Measurements from ENCODE around the gene STAC3. TPM values are rescaled to one million over a fixed set of nuclear protein-coding genes. Genes with fewer than 3 reads are reported as not detected.

Gene STAC3
- total and polyA plus RNA-seq, 9 of the 15 experiments (the other 6 are each of a cell fraction or from before 2014, with no cell fraction given) = 0.45 to 6.4 (median 3.3) TPM

- TF ChIP-seq ARID4B (CRISPR knock-in tag; IDR thresholded peaks at IDR 0.05) (peak; percentile 49; the same call in 1 of the 2 replicates), SIN3B (IDR thresholded peaks at IDR 0.05; ENCODE audit: low read depth) (no peak), ZNF655 (CRISPR knock-in tag; IDR thresholded peaks at IDR 0.05) (no peak), NBN (IDR thresholded peaks at IDR 0.05; ENCODE audit: low read depth) (0 out of 2 replicates have a peak, but pooled peaks have one; percentile 32), SMARCB1 (IDR thresholded peaks at IDR 0.05; ENCODE audit: insufficient read length, low read depth) (no peak), ZFP1 (CRISPR knock-in tag; IDR thresholded peaks at IDR 0.05) (no peak), CEBPB (tag; IDR thresholded peaks at IDR 0.05) (no peak), KAT7 (CRISPR knock-in tag; IDR thresholded peaks at IDR 0.05; ENCODE audit: borderline replicate concordance) (no peak), PHB2 (IDR thresholded peaks at IDR 0.05; ENCODE audit: low read depth) (no peak), YY1 (IDR thresholded peaks at IDR 0.05; ENCODE audit: borderline replicate concordance in 1 of 3, control insufficient read depth in 1 of 3, extremely low read depth in 1 of 3, insufficient read depth in 3 of 3, insufficient read length in 1 of 3, insufficient replicate concordance in 2 of 3, low read depth in 1 of 3, low read length in 2 of 3) (no peak), ZC3H4 (CRISPR knock-in tag; IDR thresholded peaks at IDR 0.05; ENCODE audit: borderline replicate concordance) (no peak), MTA2 (IDR thresholded peaks at IDR 0.05; ENCODE audit: low read depth) (no peak), ELF1 (tag; IDR thresholded peaks at IDR 0.05) (0 out of 2 replicates have a peak, but pooled peaks have one; percentile 24), NFIX (CRISPR knock-in tag; IDR thresholded peaks at IDR 0.05; ENCODE audit: low read depth) (no peak), HNRNPL (IDR thresholded peaks at IDR 0.05; ENCODE audit: low read depth, low read length) (no peak), ZEB2 (IDR thresholded peaks at IDR 0.05) (peak; percentile 61), HDAC2 (IDR thresholded peaks at IDR 0.05) (no peak)
- TF ChIP-seq, protein P1, sequence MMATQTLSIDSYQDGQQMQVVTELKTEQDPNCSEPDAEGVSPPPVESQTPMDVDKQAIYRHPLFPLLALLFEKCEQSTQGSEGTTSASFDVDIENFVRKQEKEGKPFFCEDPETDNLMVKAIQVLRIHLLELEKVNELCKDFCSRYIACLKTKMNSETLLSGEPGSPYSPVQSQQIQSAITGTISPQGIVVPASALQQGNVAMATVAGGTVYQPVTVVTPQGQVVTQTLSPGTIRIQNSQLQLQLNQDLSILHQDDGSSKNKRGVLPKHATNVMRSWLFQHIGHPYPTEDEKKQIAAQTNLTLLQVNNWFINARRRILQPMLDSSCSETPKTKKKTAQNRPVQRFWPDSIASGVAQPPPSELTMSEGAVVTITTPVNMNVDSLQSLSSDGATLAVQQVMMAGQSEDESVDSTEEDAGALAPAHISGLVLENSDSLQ (IDR thresholded peaks at IDR 0.05) = peak; percentile 58; the same call in 1 of the 2 replicates
- TF ChIP-seq, protein P2, sequence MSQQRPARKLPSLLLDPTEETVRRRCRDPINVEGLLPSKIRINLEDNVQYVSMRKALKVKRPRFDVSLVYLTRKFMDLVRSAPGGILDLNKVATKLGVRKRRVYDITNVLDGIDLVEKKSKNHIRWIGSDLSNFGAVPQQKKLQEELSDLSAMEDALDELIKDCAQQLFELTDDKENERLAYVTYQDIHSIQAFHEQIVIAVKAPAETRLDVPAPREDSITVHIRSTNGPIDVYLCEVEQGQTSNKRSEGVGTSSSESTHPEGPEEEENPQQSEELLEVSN (IDR thresholded peaks at IDR 0.05; ENCODE audit: borderline replicate concordance in 1 of 2, extremely low read depth in 1 of 2, insufficient read depth in 1 of 2, insufficient read length in 1 of 2, low read depth in 1 of 2, low read length in 1 of 2, poor library complexity in 1 of 2, severe bottlenecking in 1 of 2) = peak in 1 of 2 experiments; percentile 35
These were observed 8.1 kb downstream of the STAC3 start (continued) for GRCh38 chr12:57242691-57243454.
